NK-92 (cell line): ENCODE measurements around the gene FBP1.
"Not testable (repeated sequence)": the region's sequence is repeated elsewhere in the genome, so short reads cannot be mapped to it uniquely, and the experiment has no call there.

Experiments
- DNase-seq: peaks from one replicate; lab custom pipeline; 2025; ENCODE audit not compliant: unreplicated experiment; lab: John Stamatoyannopoulos, UW

The FBP1 gene

GRCh38 chr9:94586316-94586715 lies 53.0 kb downstream of the FBP1 start:
- no peak for DNase-seq

GRCh38 chr9:94584555-94584954 lies 54.8 kb downstream of the FBP1 start:
- DNase-seq, result no peak

GRCh38 chr9:94581728-94582127 lies 57.6 kb downstream of the FBP1 start:
- DNase-seq, result no peak

- DNase-seq, result no peak
Measured at GRCh38 chr9:94577571-94577970, 61.7 kb downstream of the FBP1 start.

- no peak for DNase-seq
Measured at GRCh38 chr9:94577036-94577435, 62.3 kb downstream of the FBP1 start.

- no peak for DNase-seq
Measured at GRCh38 chr9:94576131-94576530, 63.2 kb downstream of the FBP1 start.

GRCh38 chr9:94568972-94569712 lies 70.2 kb downstream of the FBP1 start:
- no peak for DNase-seq

GRCh38 chr9:94568250-94568889 lies 70.9 kb downstream of the FBP1 start:
- no peak for DNase-seq

GRCh38 chr9:94567271-94567670 lies 72.0 kb downstream of the FBP1 start:
- no peak for DNase-seq

GRCh38 chr9:94566550-94566949 lies 72.8 kb downstream of the FBP1 start:
- no peak for DNase-seq

GRCh38 chr9:94564279-94564678 lies 75.0 kb downstream of the FBP1 start:
- DNase-seq, result not testable (repeated sequence)

- DNase-seq, result no peak
Measured at GRCh38 chr9:94563548-94563947, 75.8 kb downstream of the FBP1 start.

GRCh38 chr9:94560237-94560636 lies 79.1 kb downstream of the FBP1 start:
- DNase-seq, result no peak

- DNase-seq, result no peak
Measured at GRCh38 chr9:94557376-94557775, 81.9 kb downstream of the FBP1 start.

GRCh38 chr9:94554439-94555331 lies 84.6 kb downstream of the FBP1 start, which contains the start of gene PCAT7:
Gene PCAT7, plus strand, starts transcription at chr9:94555083.
- no peak for DNase-seq

GRCh38 chr9:94554078-94554438 lies 85.3 kb downstream of the FBP1 start:
- DNase-seq, result no peak
